Upper lobe of left lung (tissue), 4 donors: ENCODE data around the gene PIBF1.

Experiments used
- CTCF ChIP-seq, 6 experiments: fragments of 450-650 bp in 4 of 6; fragments of 200-600 bp in 2 of 6; sonication (generic) in 2 of 6; IDR thresholded peaks; one replicate each; pipeline ENCODE4 v1.5.1; 2016 to 2019; ENCODE audit warnings: antibody characterized with exemption in 6 of 6
- POLR2A ChIP-seq, 4 donors: fragments of 450-650 bp; IDR thresholded peaks; one replicate each; pipeline ENCODE4 v1.5.1; 2016 to 2017; ENCODE audit warnings: antibody characterized with exemption in 4 of 4, mild to moderate bottlenecking in 2 of 4
- POLR2AphosphoS5 ChIP-seq, 2 donors: sonication (generic); formaldehyde crosslinking; IDR thresholded peaks; one replicate each; pipeline ENCODE4 v1.5.1; 2017; ENCODE audit warnings: antibody characterized with exemption in 2 of 2

- TF ChIP-seq POLR2AphosphoS5 (IDR thresholded peaks at IDR 0.05) (no peak), CTCF (IDR thresholded peaks at IDR 0.05) (no peak), POLR2A (IDR thresholded peaks at IDR 0.05) (no peak)
Measured at GRCh38 chr13:73056565-73056962, 274.6 kb downstream of the PIBF1 start.
